ENCODE data around the gene RFT1. TPM values are rescaled to one million over a fixed set of nuclear protein-coding genes. Genes with fewer than 3 reads are reported as not detected.

The RFT1 gene, protein sequence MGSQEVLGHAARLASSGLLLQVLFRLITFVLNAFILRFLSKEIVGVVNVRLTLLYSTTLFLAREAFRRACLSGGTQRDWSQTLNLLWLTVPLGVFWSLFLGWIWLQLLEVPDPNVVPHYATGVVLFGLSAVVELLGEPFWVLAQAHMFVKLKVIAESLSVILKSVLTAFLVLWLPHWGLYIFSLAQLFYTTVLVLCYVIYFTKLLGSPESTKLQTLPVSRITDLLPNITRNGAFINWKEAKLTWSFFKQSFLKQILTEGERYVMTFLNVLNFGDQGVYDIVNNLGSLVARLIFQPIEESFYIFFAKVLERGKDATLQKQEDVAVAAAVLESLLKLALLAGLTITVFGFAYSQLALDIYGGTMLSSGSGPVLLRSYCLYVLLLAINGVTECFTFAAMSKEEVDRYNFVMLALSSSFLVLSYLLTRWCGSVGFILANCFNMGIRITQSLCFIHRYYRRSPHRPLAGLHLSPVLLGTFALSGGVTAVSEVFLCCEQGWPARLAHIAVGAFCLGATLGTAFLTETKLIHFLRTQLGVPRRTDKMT
- total RNA-seq = 10 to 100 TPM in 2 of 4 donors, 1 to 10 TPM in 2; 8.3 to 19.7 (median 10.2) TPM

DNA sequence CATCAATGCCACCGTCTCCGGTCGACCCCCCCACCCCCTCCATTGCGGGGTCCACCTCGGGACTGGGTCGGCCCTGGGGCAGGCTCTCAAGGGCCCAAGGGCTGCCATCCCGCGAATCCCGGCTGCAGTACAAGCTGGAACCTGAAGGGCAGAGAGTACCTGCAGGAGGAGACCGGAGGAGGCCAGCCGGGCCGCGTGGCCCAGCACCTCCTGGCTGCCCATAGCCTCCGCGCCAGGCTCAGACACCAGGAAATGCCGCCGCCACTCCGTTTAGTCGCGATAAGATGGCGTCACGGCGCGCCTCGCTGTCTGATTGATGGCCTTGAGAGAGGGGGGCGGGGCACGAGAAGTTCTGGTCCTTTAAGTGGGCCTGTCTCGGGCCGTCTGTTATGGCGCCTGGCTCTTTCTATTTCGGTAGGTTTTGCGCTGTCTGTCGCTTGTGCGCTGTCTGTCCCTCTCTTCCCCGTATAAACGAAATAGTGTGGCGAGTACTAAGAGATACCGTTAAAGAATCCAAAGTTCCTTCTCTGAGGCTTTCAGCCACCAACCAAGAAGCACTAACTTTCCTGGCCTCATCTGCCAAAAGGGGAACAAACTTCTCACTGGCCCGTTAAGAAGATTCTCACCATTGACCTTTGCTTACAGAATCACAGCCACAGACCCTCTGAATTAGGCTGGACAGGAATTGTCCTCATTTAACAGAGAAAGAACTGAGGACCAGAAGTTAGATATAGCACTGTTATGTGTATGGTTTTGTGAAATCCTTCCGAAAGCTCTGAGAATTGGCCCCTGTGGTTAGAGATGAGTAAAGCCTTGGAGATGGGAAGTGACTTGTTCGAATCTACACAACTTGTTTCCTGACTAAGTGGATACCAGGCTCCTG is at the start of gene RFT1:
TSS of gene RFT1 (minus strand) at position 257 of the 883 bp plus-strand sequence. CDS start at position 222, 35 bp downstream.
- WGBS = 2% methylated on average over 37 of the region's 41 CpGs
- Histone ChIP-seq H3K27me3 (no peaks in the 10 kb centered on the region), H3K36me3 (peaks cover 7% of the 10 kb centered on the region), H3K27ac (peak within 1 kb of the TSS; percentile 86), H3K4me1 (peaks cover 28% of the 10 kb centered on the region), H3K9me3 (no peaks in the 10 kb centered on the region), H3K4me3 (peak within 1 kb of the TSS; percentile 84)
- peak; percentile 99 to 100 for DNase-seq (ENCODE audit: low spot score in 2 of 2)
- TF ChIP-seq POLR2A (IDR thresholded peaks at IDR 0.05) (peak in 1 of 2 donors; percentile 83), EP300 (IDR thresholded peaks at IDR 0.05) (no peak), POLR2AphosphoS5 (IDR thresholded peaks at IDR 0.05) (peak; percentile 72 to 87 (median 77))
- TF ChIP-seq, protein P1, sequence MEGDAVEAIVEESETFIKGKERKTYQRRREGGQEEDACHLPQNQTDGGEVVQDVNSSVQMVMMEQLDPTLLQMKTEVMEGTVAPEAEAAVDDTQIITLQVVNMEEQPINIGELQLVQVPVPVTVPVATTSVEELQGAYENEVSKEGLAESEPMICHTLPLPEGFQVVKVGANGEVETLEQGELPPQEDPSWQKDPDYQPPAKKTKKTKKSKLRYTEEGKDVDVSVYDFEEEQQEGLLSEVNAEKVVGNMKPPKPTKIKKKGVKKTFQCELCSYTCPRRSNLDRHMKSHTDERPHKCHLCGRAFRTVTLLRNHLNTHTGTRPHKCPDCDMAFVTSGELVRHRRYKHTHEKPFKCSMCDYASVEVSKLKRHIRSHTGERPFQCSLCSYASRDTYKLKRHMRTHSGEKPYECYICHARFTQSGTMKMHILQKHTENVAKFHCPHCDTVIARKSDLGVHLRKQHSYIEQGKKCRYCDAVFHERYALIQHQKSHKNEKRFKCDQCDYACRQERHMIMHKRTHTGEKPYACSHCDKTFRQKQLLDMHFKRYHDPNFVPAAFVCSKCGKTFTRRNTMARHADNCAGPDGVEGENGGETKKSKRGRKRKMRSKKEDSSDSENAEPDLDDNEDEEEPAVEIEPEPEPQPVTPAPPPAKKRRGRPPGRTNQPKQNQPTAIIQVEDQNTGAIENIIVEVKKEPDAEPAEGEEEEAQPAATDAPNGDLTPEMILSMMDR (IDR thresholded peaks at IDR 0.05) = no peak

DNA sequence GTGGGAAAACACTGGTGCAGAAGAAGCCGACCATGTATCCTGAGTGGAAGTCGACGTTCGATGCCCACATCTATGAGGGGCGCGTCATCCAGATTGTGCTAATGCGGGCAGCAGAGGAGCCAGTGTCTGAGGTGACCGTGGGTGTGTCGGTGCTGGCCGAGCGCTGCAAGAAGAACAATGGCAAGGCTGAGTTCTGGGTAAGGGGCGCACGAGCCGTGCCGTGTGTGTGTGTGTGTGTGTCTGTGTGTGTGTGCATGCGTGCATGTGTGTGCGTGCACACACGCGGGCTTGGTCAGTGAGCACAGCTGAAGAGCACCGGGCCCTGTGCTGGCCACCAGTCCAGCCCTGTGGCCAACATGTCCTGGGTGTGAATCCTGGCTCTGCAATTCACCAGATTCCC is 49.3 kb upstream of the RFT1 start:
- H3K4me3 ChIP-seq = no peak overlapping the region
- H3K4me1 ChIP-seq = no peaks in the 10 kb centered on the region
- DNase-seq (ENCODE audit: low spot score in 2 of 2) = no peak
- H3K36me3 ChIP-seq = peaks cover 67% of the 10 kb centered on the region
- TF ChIP-seq POLR2A (IDR thresholded peaks at IDR 0.05) (no peak), EP300 (IDR thresholded peaks at IDR 0.05) (no peak), POLR2AphosphoS5 (IDR thresholded peaks at IDR 0.05) (no peak)
- TF ChIP-seq, protein P1 (IDR thresholded peaks at IDR 0.05) = no peak
- WGBS = 89% methylated on average over 20 of the region's 20 CpGs
- H3K27me3 ChIP-seq = no peaks in the 10 kb centered on the region
- H3K27ac ChIP-seq = no peak overlapping the region
- no peaks in the 10 kb centered on the region for H3K9me3 ChIP-seq

DNA sequence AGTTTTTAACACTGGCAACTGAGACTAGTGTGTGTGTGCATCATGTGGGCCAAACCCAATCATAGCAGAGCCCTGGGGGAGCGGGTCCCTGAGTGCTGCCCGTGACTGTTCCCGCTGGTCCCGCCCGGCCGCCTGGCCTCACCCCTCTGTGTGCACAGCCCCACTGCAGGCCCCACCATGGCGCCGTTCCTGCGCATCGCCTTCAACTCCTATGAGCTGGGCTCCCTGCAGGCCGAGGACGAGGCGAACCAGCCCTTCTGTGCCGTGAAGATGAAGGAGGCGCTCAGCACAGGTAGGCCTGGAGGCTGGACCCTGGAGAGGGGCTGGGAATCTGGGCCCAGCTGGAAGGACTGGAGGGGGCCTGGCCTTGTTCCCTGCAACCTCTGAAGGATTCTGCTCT is 48.0 kb upstream of the RFT1 start:
- no peak for DNase-seq (ENCODE audit: low spot score in 2 of 2)
- Histone ChIP-seq H3K4me3 (no peak overlapping the region), H3K9me3 (no peaks in the 10 kb centered on the region), H3K27me3 (no peaks in the 10 kb centered on the region), H3K36me3 (peaks cover 68% of the 10 kb centered on the region), H3K4me1 (no peaks in the 10 kb centered on the region), H3K27ac (no peak overlapping the region)
- TF ChIP-seq, protein P1 (IDR thresholded peaks at IDR 0.05) = no peak
- TF ChIP-seq POLR2AphosphoS5 (IDR thresholded peaks at IDR 0.05) (no peak), EP300 (IDR thresholded peaks at IDR 0.05) (no peak), POLR2A (IDR thresholded peaks at IDR 0.05) (no peak)
- WGBS = 97% methylated on average over 10 of the region's 15 CpGs

DNA sequence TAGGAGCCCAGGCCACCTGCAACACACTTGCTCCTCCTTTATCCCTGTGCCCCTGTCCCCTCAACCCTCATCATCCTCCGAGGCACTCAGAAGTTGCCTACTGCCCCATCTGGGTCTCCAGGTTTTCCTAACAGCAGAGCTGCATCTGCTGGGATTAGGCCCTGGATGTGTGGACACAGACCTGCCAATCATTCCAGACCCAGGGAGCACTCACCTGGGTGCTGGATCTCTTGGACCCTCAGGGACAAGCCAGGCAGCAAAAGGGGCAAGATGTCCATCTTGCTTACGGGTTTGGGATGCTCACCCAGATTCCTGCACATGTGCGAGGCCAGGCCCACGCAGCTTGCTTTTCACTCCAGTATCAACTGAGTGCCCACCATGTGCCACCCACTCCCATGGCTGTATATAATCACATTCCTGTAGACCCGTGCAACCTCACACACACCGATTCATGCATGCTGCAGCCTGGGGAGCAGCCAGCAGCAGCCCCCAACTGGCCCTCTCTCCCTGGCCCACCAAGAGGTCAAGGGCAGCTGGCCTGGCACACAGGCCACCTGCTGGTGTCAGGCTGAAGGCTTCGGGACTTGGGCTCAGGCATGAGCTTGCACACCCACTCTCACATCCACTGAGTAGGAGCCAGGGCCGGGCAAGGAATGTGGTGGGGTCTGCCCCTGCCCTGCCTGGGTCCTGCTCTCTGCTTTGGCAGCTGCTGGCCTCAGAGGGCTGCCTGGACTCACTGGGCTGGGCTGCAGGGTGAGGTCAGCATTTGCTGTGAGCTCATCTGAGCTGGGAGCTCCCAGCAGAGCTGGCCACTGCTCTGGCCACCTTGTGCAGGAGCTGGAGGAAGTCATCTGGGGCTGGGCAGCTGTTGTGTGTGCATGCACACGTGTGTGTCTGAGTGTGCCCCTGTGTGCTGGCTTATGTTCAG is 45.6 kb upstream of the RFT1 start:
- Histone ChIP-seq H3K27me3 (no peaks in the 10 kb centered on the region), H3K27ac (no peak overlapping the region), H3K4me3 (no peak overlapping the region), H3K9me3 (no peaks in the 10 kb centered on the region), H3K36me3 (peaks cover 48% of the 10 kb centered on the region), H3K4me1 (peaks cover 8% of the 10 kb centered on the region)
- TF ChIP-seq EP300 (IDR thresholded peaks at IDR 0.05) (no peak), POLR2A (IDR thresholded peaks at IDR 0.05) (no peak), POLR2AphosphoS5 (IDR thresholded peaks at IDR 0.05) (no peak)
- TF ChIP-seq, protein P1 (IDR thresholded peaks at IDR 0.05) = no peak
- 79% methylated on average over 6 of the region's 9 CpGs for WGBS
- no peak for DNase-seq (ENCODE audit: low spot score in 2 of 2)
